ENCODE measurements around the gene TPCN1. TPM values are rescaled to one million over a fixed set of nuclear protein-coding genes. Genes with fewer than 3 reads are reported as not detected.

TPCN1 gene
- polyA plus RNA-seq, 4 donors: 12.2 to 70.2 (median 34.4) TPM

- no peaks in the 10 kb centered on the region for H3K9me3 ChIP-seq (ENCODE audit: control insufficient read depth in 2 of 2, insufficient read depth in 1 of 2, low read depth in 1 of 2, low read length in 1 of 2)
- DNase-seq (no peak), FAIRE-seq (no peak)
- H3K4me1 ChIP-seq (ENCODE audit: control insufficient read depth in 3 of 3, insufficient read depth in 2 of 3, low read depth in 1 of 3, low read length in 2 of 3): no peaks in the 10 kb centered on the region
- no peak overlapping the region for H3K27ac ChIP-seq (ENCODE audit: low read depth in 1 of 3, low read length in 2 of 3)
- H3K27me3 ChIP-seq (ENCODE audit: control insufficient read depth in 3 of 3, insufficient read depth in 3 of 3, low read length in 3 of 3): no peaks in the 10 kb centered on the region
- peaks cover 2 to 65% (median 19%) of the 10 kb centered on the region in 3 donors for H3K36me3 ChIP-seq (ENCODE audit: control insufficient read depth in 3 of 3, insufficient read depth in 2 of 3, low read depth in 1 of 3, low read length in 3 of 3)
- WGBS, 3 donors: 93 to 96% (median 96%) methylated on average over 15 of the region's 15 CpGs
- no peak overlapping the region for H3K4me3 ChIP-seq (ENCODE audit: low read depth in 1 of 3, low read length in 3 of 3)
Measured at GRCh38 chr12:113318900-113319628, 97.8 kb downstream of the TPCN1 start.

- Histone ChIP-seq H3K9me3 (ENCODE audit: control insufficient read depth in 2 of 2, insufficient read depth in 1 of 2, low read depth in 1 of 2, low read length in 1 of 2) (no peaks in the 10 kb centered on the region), H3K4me3 (ENCODE audit: low read depth in 1 of 3, low read length in 3 of 3) (no peak overlapping the region), H3K36me3 (ENCODE audit: control insufficient read depth in 3 of 3, insufficient read depth in 2 of 3, low read depth in 1 of 3, low read length in 3 of 3) (peaks cover under 1 to 51% (median 13%) of the 10 kb centered on the region in 3 donors), H3K4me1 (ENCODE audit: control insufficient read depth in 3 of 3, insufficient read depth in 2 of 3, low read depth in 1 of 3, low read length in 2 of 3) (no peaks in the 10 kb centered on the region), H3K27ac (ENCODE audit: low read depth in 1 of 3, low read length in 2 of 3) (no peak overlapping the region), H3K27me3 (ENCODE audit: control insufficient read depth in 3 of 3, insufficient read depth in 3 of 3, low read length in 3 of 3) (no peaks in the 10 kb centered on the region)
- WGBS, 3 donors: 93 to 95% (median 94%) methylated on average over 10 to 12 of the region's 12 CpGs
- DNase-seq: no peak
- FAIRE-seq: no peak
Measured at GRCh38 chr12:113320401-113320800, 99.1 kb downstream of the TPCN1 start.

- no peaks in the 10 kb centered on the region for H3K9me3 ChIP-seq (ENCODE audit: control insufficient read depth in 2 of 2, insufficient read depth in 1 of 2, low read depth in 1 of 2, low read length in 1 of 2)
- peaks cover 5 to 40% (median 10%) of the 10 kb centered on the region in 3 donors for H3K36me3 ChIP-seq (ENCODE audit: control insufficient read depth in 3 of 3, insufficient read depth in 2 of 3, low read depth in 1 of 3, low read length in 3 of 3)
- no peaks in the 10 kb centered on the region for H3K27me3 ChIP-seq (ENCODE audit: control insufficient read depth in 3 of 3, insufficient read depth in 3 of 3, low read length in 3 of 3)
- FAIRE-seq (no peak), DNase-seq (no peak)
- no peak overlapping the region for H3K4me3 ChIP-seq (ENCODE audit: low read depth in 1 of 3, low read length in 3 of 3)
- H3K4me1 ChIP-seq (ENCODE audit: control insufficient read depth in 3 of 3, insufficient read depth in 2 of 3, low read depth in 1 of 3, low read length in 2 of 3): no peaks in the 10 kb centered on the region
- no peak overlapping the region for H3K27ac ChIP-seq (ENCODE audit: low read depth in 1 of 3, low read length in 2 of 3)
- WGBS, 3 donors: 93 to 97% (median 96%) methylated on average over 2 of the region's 2 CpGs
Measured at GRCh38 chr12:113322343-113322742, 101.1 kb downstream of the TPCN1 start.

- Histone ChIP-seq H3K4me1 (ENCODE audit: control insufficient read depth in 3 of 3, insufficient read depth in 2 of 3, low read depth in 1 of 3, low read length in 2 of 3) (no peaks in the 10 kb centered on the region), H3K27me3 (ENCODE audit: control insufficient read depth in 3 of 3, insufficient read depth in 3 of 3, low read length in 3 of 3) (no peaks in the 10 kb centered on the region), H3K27ac (ENCODE audit: low read depth in 1 of 3, low read length in 2 of 3) (no peak overlapping the region), H3K36me3 (ENCODE audit: control insufficient read depth in 3 of 3, insufficient read depth in 2 of 3, low read depth in 1 of 3, low read length in 3 of 3) (peaks cover 5 to 45% (median 5%) of the 10 kb centered on the region in 3 donors), H3K9me3 (ENCODE audit: control insufficient read depth in 2 of 2, insufficient read depth in 1 of 2, low read depth in 1 of 2, low read length in 1 of 2) (no peaks in the 10 kb centered on the region), H3K4me3 (ENCODE audit: low read depth in 1 of 3, low read length in 3 of 3) (no peak overlapping the region)
- no peak for DNase-seq
- FAIRE-seq: no peak
- WGBS, 3 donors: 57 to 90% (median 72%) methylated on average over 3 of the region's 3 CpGs
Measured at GRCh38 chr12:113325916-113326315, 104.7 kb downstream of the TPCN1 start.

GRCh38 chr12:113326775-113327395 lies 105.6 kb downstream of the TPCN1 start:
- H3K27me3 ChIP-seq (ENCODE audit: control insufficient read depth in 3 of 3, insufficient read depth in 3 of 3, low read length in 3 of 3): no peaks in the 10 kb centered on the region
- no peaks in the 10 kb centered on the region for H3K9me3 ChIP-seq (ENCODE audit: control insufficient read depth in 2 of 2, insufficient read depth in 1 of 2, low read depth in 1 of 2, low read length in 1 of 2)
- DNase-seq: no peak
- peak overlapping the region in 1 of 3 donors; percentile 14 for H3K27ac ChIP-seq (ENCODE audit: low read depth in 1 of 3, low read length in 2 of 3)
- H3K36me3 ChIP-seq (ENCODE audit: control insufficient read depth in 3 of 3, insufficient read depth in 2 of 3, low read depth in 1 of 3, low read length in 3 of 3): peaks cover 2 to 43% (median 5%) of the 10 kb centered on the region in 3 donors
- H3K4me1 ChIP-seq (ENCODE audit: control insufficient read depth in 3 of 3, insufficient read depth in 2 of 3, low read depth in 1 of 3, low read length in 2 of 3): no peaks in the 10 kb centered on the region
- no peak for FAIRE-seq
- H3K4me3 ChIP-seq (ENCODE audit: low read depth in 1 of 3, low read length in 3 of 3): no peak overlapping the region
- WGBS, 3 donors: 71 to 97% (median 87%) methylated on average over 4 of the region's 4 CpGs

GRCh38 chr12:113328368-113328889 lies 107.2 kb downstream of the TPCN1 start:
- WGBS, 3 donors: 83 to 87% (median 84%) methylated on average over 5 of the region's 5 CpGs
- FAIRE-seq (no peak), DNase-seq (no peak)
- H3K27ac ChIP-seq (ENCODE audit: low read depth in 1 of 3, low read length in 2 of 3): no peak overlapping the region
- H3K27me3 ChIP-seq (ENCODE audit: control insufficient read depth in 3 of 3, insufficient read depth in 3 of 3, low read length in 3 of 3): no peaks in the 10 kb centered on the region
- no peak overlapping the region for H3K4me3 ChIP-seq (ENCODE audit: low read depth in 1 of 3, low read length in 3 of 3)
- no peaks in the 10 kb centered on the region for H3K9me3 ChIP-seq (ENCODE audit: control insufficient read depth in 2 of 2, insufficient read depth in 1 of 2, low read depth in 1 of 2, low read length in 1 of 2)
- H3K36me3 ChIP-seq (ENCODE audit: control insufficient read depth in 3 of 3, insufficient read depth in 2 of 3, low read depth in 1 of 3, low read length in 3 of 3): peaks cover 5 to 50% (median 6%) of the 10 kb centered on the region in 3 donors
- H3K4me1 ChIP-seq (ENCODE audit: control insufficient read depth in 3 of 3, insufficient read depth in 2 of 3, low read depth in 1 of 3, low read length in 2 of 3): peaks cover 0 to 3% (median 0%) of the 10 kb centered on the region in 3 donors

GRCh38 chr12:113329022-113329790 lies 107.9 kb downstream of the TPCN1 start:
- FAIRE-seq (no peak), DNase-seq (no peak)
- Histone ChIP-seq H3K36me3 (ENCODE audit: control insufficient read depth in 3 of 3, insufficient read depth in 2 of 3, low read depth in 1 of 3, low read length in 3 of 3) (peaks cover 5 to 47% (median 6%) of the 10 kb centered on the region in 3 donors), H3K27me3 (ENCODE audit: control insufficient read depth in 3 of 3, insufficient read depth in 3 of 3, low read length in 3 of 3) (no peaks in the 10 kb centered on the region), H3K4me1 (ENCODE audit: control insufficient read depth in 3 of 3, insufficient read depth in 2 of 3, low read depth in 1 of 3, low read length in 2 of 3) (peaks cover 0 to 4% (median 0%) of the 10 kb centered on the region in 3 donors), H3K9me3 (ENCODE audit: control insufficient read depth in 2 of 2, insufficient read depth in 1 of 2, low read depth in 1 of 2, low read length in 1 of 2) (no peaks in the 10 kb centered on the region), H3K4me3 (ENCODE audit: low read depth in 1 of 3, low read length in 3 of 3) (no peak overlapping the region), H3K27ac (ENCODE audit: low read depth in 1 of 3, low read length in 2 of 3) (no peak overlapping the region)
- WGBS, 3 donors: 84 to 93% (median 92%) methylated on average over 7 to 9 of the region's 9 CpGs

GRCh38 chr12:113329791-113330417 lies 108.6 kb downstream of the TPCN1 start:
- DNase-seq (no peak), FAIRE-seq (no peak)
- Histone ChIP-seq H3K4me3 (ENCODE audit: low read depth in 1 of 3, low read length in 3 of 3) (no peak overlapping the region), H3K27ac (ENCODE audit: low read depth in 1 of 3, low read length in 2 of 3) (no peak overlapping the region), H3K9me3 (ENCODE audit: control insufficient read depth in 2 of 2, insufficient read depth in 1 of 2, low read depth in 1 of 2, low read length in 1 of 2) (no peaks in the 10 kb centered on the region), H3K4me1 (ENCODE audit: control insufficient read depth in 3 of 3, insufficient read depth in 2 of 3, low read depth in 1 of 3, low read length in 2 of 3) (peaks cover 0 to 4% (median 0%) of the 10 kb centered on the region in 3 donors), H3K36me3 (ENCODE audit: control insufficient read depth in 3 of 3, insufficient read depth in 2 of 3, low read depth in 1 of 3, low read length in 3 of 3) (peaks cover 5 to 47% (median 6%) of the 10 kb centered on the region in 3 donors), H3K27me3 (ENCODE audit: control insufficient read depth in 3 of 3, insufficient read depth in 3 of 3, low read length in 3 of 3) (no peaks in the 10 kb centered on the region)
- 80 to 100% (median 95%) methylated on average over 1 of the region's 1 CpG for WGBS, 3 donors

Data from small intestine (tissue), 7 donors.